HG02885 (cell line): ENCODE data around the gene HSP90B1.

Source experiments
- ATAC-seq: cut with Tn5 transposase; IDR thresholded peaks from one replicate; pipeline ENCODE4 v1.9.1; 2021; ENCODE audit warnings: mild to moderate bottlenecking; ENCODE audit not compliant: unreplicated experiment, poor library complexity

The HSP90B1 gene

GRCh38 chr12:103929046-103929783 lies 995 bp upstream of the HSP90B1 start:
- ATAC-seq, result peak; percentile 28

GRCh38 chr12:103929784-103930033 lies 501 bp upstream of the HSP90B1 start:
- ATAC-seq, result no peak

GRCh38 chr12:103930787-103931735 lies 851 bp downstream of the HSP90B1 start:
- no peak for ATAC-seq

- no peak for ATAC-seq
These were observed 3.0 kb downstream of the HSP90B1 start for GRCh38 chr12:103933237-103933636.

GRCh38 chr12:103936679-103937078 lies 6.5 kb downstream of the HSP90B1 start:
- no peak for ATAC-seq

DNA sequence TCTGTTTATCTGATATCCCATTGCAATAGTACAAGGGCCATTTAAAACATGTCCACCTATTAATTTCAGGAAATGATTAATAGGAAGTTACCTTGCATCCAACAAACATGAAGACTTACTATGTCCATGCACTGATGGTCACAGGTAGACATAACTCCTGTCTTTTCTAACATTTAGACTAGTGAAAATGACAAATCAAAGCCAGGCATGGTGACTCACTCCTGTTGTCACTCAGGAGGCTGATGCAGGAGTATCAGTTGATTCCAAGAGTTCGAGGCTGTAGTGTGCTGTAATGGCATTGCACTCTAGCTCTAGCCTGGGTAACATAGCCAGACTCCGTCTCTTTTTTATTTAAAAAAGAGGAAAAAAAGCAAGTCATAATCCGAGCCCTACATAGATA lies 14.8 kb downstream of the HSP90B1 start:
- ATAC-seq, result no peak

DNA sequence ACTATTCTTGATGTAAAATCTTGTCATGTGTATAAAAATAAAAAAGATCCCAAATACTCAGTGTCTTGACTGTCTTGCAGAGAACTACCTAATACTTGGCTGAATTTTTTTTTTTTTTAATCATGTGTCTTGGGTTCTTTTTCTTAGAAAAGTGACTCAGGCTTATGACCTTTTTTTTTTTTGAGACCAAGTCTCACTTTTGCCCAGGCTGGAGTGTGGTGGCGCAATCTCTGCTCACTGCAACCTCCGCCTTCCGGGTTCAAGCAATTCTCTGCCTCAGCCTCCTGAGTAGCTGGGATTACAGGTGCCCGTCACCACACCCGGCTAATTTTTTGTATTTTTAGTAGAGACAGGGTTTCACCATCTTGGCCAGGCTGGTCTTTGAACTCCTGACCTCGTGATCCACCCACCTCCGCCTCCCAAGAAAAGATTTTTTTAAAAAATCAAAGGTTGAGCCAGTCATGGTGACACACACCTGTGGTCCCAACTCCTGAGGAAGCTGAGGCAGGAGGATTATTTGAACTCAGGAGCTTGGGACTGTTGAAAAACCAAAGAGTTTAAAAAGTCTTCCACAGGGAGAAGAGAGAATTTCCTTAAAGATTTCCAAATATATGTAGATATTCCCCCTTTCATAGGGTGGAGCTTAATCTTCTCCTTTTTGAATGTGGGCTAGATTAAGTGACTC lies 17.8 kb downstream of the HSP90B1 start:
- no peak for ATAC-seq

- no peak for ATAC-seq
These were observed 18.7 kb downstream of the HSP90B1 start for GRCh38 chr12:103948746-103949406.

GRCh38 chr12:103952497-103952896 lies 22.3 kb downstream of the HSP90B1 start:
- no peak for ATAC-seq

DNA sequence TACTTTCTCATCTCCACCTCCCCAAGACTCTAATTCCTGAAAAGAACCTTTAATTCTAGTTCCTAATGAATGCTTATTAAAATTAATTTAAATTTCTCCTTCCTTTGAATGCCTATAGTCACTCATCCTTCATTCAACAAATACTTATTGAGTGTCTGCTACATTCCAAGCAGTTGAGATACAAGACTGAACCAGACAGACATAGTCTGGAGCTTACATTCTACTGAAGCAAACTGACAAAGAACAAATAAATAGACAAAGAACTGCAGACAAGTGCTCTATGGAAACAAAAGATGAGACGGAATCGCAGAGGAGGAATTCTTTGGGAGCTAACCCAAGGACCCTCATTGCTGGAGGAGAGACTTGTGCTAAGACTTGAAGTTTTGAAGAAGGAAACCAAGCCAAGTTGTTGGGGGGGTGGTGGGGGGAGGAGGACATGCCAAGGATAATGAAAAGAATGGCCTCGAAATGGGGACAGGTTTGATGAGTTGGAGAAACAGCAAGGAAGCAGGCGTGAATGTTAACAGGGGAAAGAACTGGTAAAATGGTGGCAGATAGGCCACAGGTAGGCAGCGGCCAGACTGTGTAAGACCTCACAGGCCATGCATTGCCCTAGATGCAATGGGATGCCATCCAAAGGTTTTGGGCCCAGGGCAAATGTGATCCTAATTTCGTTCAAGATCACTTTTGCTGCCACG lies 25.8 kb downstream of the HSP90B1 start:
- ATAC-seq, result no peak

GRCh38 chr12:103956509-103957027 lies 26.4 kb downstream of the HSP90B1 start:
- peak; percentile 37 for ATAC-seq

DNA sequence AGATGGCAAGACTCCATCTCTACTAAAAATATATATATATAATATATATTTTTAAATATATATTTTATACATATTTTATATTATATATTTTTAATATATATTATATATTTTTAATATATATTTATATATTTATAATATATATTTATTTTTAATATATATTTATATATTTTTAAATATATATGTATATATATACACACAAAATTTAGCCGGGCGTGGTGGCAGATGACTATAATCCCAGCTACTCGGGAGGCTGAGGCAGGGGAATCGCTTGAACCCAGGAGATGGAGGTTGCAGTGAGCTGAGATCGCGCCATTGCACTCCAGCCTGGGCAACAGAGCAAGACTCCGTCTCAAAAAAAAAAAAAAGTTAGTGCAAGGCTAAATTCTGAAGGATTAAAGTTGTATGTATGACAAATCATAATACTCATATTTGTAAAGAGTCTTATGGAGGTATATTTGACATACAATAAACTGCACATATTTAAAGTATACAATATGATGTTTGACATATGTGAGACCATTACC lies 27.7 kb downstream of the HSP90B1 start:
- ATAC-seq, result no peak

GRCh38 chr12:103958621-103959020 lies 28.4 kb downstream of the HSP90B1 start:
- no peak for ATAC-seq

- no peak for ATAC-seq
These were observed 30.5 kb downstream of the HSP90B1 start for GRCh38 chr12:103960616-103961227.

DNA sequence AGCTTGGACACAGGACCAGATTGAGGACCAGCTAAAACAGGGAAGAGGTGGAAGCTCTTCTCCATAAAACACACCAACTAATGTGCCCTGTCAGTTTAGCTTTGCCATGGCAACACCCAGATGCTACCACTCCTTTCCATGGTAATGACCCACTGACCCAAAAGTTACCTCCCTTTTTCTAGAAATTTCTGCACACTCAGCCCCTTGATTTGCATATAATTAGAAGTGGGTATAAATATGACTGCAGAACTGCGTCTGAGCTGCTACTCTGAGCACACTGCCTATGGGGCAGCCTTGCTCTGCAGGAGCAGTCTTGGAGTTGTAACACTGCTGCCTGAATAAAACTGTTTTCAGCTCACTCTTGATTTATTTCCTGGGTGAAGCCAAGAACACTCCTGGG lies 32.3 kb downstream of the HSP90B1 start:
- no peak for ATAC-seq

- no peak for ATAC-seq
These were observed 34.6 kb downstream of the HSP90B1 start for GRCh38 chr12:103964805-103965204.

- no peak for ATAC-seq
These were observed 35.0 kb downstream of the HSP90B1 start for GRCh38 chr12:103965255-103965589.

- ATAC-seq, result peak; percentile 93
These were observed 35.6 kb downstream of the HSP90B1 start, which contains the start of gene TDG for GRCh38 chr12:103965590-103966504. TDG (plus strand) TSS chr12:103965872; CDS start chr12:103966038, 166 bp downstream.
